Upper lobe of left lung (tissue), 6 donors: Measurements from ENCODE around the gene KBTBD13. TPM values are rescaled to one million over a fixed set of nuclear protein-coding genes. Genes with fewer than 3 reads are reported as not detected.

ENCODE experiments used
- ATAC-seq, 2 donors: fragments of 200-7000 bp; cut with Tn5 transposase; one replicate each; pipeline ENCODE4 v1.9.1; 2022; ENCODE audit warnings: mild to moderate bottlenecking in 2 of 2, moderate library complexity in 2 of 2; ENCODE audit not compliant: low FRiP score in 2 of 2
- DNase-seq, 2 donors: peaks; one replicate each; pipeline ENCODE4 v3.0.0-alpha.2; 2019 to 2020
- H3K27ac ChIP-seq, 4 donors: fragments of 200-600 bp; sonication (generic); one replicate each; pipeline ENCODE4 v1.5.1; 2016 to 2019
- H3K27me3 ChIP-seq, 4 donors: fragments of 200-600 bp; sonication (generic); one replicate each; pipeline ENCODE4 v1.5.1; 2017 to 2019
- H3K36me3 ChIP-seq, 4 donors: fragments of 200-600 bp; sonication (generic); one replicate each; pipeline ENCODE4 v1.5.1; 2016 to 2019
- H3K4me1 ChIP-seq, 4 donors: fragments of 200-600 bp; sonication (generic); one replicate each; pipeline ENCODE4 v1.5.1; 2018 to 2019
- H3K4me3 ChIP-seq, 4 donors: fragments of 200-600 bp; sonication (generic); one replicate each; pipeline ENCODE4 v1.5.1; 2017 to 2019; ENCODE audit warnings: mild to moderate bottlenecking in 2 of 4, moderate library complexity in 1 of 4
- H3K9me3 ChIP-seq, 4 donors: fragments of 200-600 bp; sonication (generic); one replicate each; pipeline ENCODE4 v1.5.1; 2018 to 2019
- EP300 ChIP-seq, 4 donors: sonication (generic); formaldehyde crosslinking; IDR thresholded peaks; one replicate each; pipeline ENCODE4 v1.5.1; 2017; ENCODE audit warnings: antibody characterized with exemption in 4 of 4, control low read depth in 2 of 4
- POLR2A ChIP-seq, 4 donors: fragments of 450-650 bp; IDR thresholded peaks; one replicate each; pipeline ENCODE4 v1.5.1; 2016 to 2017; ENCODE audit warnings: antibody characterized with exemption in 4 of 4, mild to moderate bottlenecking in 2 of 4
- POLR2AphosphoS5 ChIP-seq, 2 donors: sonication (generic); formaldehyde crosslinking; IDR thresholded peaks; one replicate each; pipeline ENCODE4 v1.5.1; 2017; ENCODE audit warnings: antibody characterized with exemption in 2 of 2
- WGBS, 2 donors: methylation state at CpG; one replicate each; pipeline ENCODE4 v1.1.5; 2017 to 2018; 5-methylcytosine and 5-hydroxymethylcytosine counted together
- total RNA-seq, 6 donors: library from RNA; depleted of rRNA in 4 of 6; stranded (reverse); fragments of >200 nt in 4 of 6; gene quantifications; one replicate each; pipeline versions ENCODE4 v1.1.0 to v1.2.1, GENCODE V29; 2016 to 2021
- TF ChIP-seq, protein P1 (sequence below), 6 experiments: fragments of 450-650 bp in 4 of 6; fragments of 200-600 bp in 2 of 6; sonication (generic) in 2 of 6; IDR thresholded peaks; one replicate each; pipeline ENCODE4 v1.5.1; 2016 to 2019; ENCODE audit warnings: antibody characterized with exemption in 6 of 6
- donor health status: DM: no; HTN: no; CAD: no; lungs with moderate emphysema.
- donor health status: DM: no; HTN: yes; CAD: no; lungs with severe emphysema.

KBTBD13 gene
- total RNA-seq, 6 donors from 2014 or later = not detected

DNA sequence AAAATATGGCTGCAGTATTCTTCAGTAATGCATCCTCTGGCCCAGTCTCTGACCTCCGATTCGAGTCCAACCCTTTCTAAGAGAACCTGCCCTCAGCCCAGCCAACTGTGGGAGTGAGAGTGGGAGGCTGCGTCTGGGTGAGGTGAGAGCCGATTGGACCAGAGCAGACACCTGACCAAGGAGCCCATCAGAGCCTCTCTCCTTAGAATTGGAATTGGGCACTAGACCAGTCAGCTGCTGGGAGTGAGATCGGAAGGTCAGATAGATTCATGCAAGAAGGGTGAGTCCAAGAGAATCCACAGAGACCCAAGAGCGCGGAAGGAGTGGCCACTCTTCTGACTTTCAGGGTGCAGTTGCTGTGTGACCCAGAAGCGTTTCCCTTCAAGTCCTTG is 19.0 kb upstream of the KBTBD13 start:
- H3K27me3 ChIP-seq = no peaks in the 10 kb centered on the region
- no peak for TF ChIP-seq EP300 (IDR thresholded peaks at IDR 0.05)
- TF ChIP-seq POLR2AphosphoS5 (IDR thresholded peaks at IDR 0.05) = no peak
- no peak for TF ChIP-seq POLR2A (IDR thresholded peaks at IDR 0.05)
- TF ChIP-seq, protein P1, sequence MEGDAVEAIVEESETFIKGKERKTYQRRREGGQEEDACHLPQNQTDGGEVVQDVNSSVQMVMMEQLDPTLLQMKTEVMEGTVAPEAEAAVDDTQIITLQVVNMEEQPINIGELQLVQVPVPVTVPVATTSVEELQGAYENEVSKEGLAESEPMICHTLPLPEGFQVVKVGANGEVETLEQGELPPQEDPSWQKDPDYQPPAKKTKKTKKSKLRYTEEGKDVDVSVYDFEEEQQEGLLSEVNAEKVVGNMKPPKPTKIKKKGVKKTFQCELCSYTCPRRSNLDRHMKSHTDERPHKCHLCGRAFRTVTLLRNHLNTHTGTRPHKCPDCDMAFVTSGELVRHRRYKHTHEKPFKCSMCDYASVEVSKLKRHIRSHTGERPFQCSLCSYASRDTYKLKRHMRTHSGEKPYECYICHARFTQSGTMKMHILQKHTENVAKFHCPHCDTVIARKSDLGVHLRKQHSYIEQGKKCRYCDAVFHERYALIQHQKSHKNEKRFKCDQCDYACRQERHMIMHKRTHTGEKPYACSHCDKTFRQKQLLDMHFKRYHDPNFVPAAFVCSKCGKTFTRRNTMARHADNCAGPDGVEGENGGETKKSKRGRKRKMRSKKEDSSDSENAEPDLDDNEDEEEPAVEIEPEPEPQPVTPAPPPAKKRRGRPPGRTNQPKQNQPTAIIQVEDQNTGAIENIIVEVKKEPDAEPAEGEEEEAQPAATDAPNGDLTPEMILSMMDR (IDR thresholded peaks at IDR 0.05) = no peak
- H3K36me3 ChIP-seq = peaks cover 0 to 8% (median 1%) of the 10 kb centered on the region in 4 donors
- peaks cover 3 to 13% (median 7%) of the 10 kb centered on the region in 4 donors for H3K4me1 ChIP-seq
- no peak overlapping the region for H3K4me3 ChIP-seq
- ATAC-seq = no peak
- no peak for DNase-seq
- H3K9me3 ChIP-seq = no peaks in the 10 kb centered on the region
- 88 to 97% methylated on average over 8 of the region's 8 CpGs for WGBS, 2 donors
- H3K27ac ChIP-seq = peak overlapping the region in 2 of 4 donors; percentile 8 to 35

DNA sequence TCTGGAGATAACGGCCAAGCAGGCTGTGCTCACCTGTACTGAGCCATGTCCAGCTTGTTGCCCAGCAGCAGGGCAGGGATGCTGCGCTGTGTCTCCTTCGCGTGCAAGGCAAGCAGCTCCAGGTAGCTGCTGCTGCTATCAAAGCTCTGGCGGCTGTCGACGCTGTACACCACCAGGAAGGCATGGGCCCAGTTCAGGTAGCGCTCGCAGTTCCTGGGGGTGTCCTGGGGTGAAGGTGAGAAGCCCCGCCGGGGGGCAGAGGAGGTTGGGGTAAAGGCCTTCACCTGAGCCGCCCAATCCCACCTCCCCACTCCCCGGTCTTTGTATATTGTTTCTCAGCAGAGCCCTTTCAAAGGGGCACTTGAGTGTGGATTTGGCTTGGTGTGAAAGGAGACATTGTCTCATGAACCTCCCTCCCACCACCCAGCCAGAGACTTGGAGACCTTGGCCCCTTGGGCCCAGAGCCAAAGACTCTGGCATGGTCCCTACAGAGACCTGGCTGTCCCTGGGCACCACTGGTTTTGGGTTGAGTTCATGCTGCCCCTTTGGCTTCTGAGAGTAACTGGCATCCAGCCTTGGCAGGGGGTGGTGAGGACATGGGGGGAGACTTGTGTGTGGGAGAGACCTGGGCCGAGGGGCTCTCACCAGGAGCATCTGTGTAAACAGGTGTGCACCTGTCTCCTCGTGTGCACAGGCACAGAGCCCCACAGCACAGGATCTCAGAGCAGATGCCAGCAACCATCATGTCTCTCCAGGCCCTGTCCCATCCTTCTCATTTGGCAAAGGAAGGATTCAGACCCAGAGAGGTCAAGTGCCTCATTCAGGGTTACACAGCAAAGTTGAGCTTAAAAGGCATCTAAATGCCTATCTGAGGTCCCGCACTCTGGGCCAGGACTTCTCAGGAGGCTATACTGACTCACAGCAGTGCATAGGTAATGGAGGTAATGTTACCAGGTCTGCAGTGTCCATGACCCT is 17.9 kb upstream of the KBTBD13 start:
- H3K27me3 ChIP-seq = no peaks in the 10 kb centered on the region
- peak overlapping the region in 3 of 4 donors; percentile 47 to 64 (median 62) for H3K27ac ChIP-seq
- no peak overlapping the region for H3K4me3 ChIP-seq
- peak in 1 of 2 donors; percentile 32 for DNase-seq
- WGBS, 2 donors = 75 to 89% methylated on average over 11 to 16 of the region's 16 CpGs
- TF ChIP-seq, protein P1 (IDR thresholded peaks at IDR 0.05) = no peak
- TF ChIP-seq EP300 (IDR thresholded peaks at IDR 0.05) (no peak), POLR2A (IDR thresholded peaks at IDR 0.05) (no peak), POLR2AphosphoS5 (IDR thresholded peaks at IDR 0.05) (no peak)
- peaks cover 3 to 13% (median 7%) of the 10 kb centered on the region in 4 donors for H3K4me1 ChIP-seq
- no peak for ATAC-seq
- H3K9me3 ChIP-seq = no peaks in the 10 kb centered on the region
- H3K36me3 ChIP-seq = peaks cover 0 to 6% (median 1%) of the 10 kb centered on the region in 4 donors

DNA sequence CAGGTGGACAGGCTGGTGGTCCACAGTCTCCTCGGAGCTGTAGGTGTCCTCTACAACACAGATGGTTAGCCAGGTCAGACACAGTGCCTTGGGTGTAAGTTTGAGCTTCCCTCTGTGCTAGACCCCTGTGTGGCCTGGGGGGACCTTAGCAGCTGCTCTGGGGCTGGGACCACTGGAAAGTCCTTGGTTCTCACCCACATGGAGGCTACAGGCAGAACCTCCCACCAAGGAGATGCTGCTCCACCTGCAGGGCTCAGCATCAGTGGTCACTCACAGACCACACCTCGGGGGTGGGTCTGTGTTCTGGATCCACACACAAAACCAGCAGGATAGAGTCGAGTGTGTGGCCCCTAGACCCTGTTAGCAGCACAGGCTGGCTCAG is 17.2 kb upstream of the KBTBD13 start:
- peaks cover 0 to 6% (median 1%) of the 10 kb centered on the region in 4 donors for H3K36me3 ChIP-seq
- no peaks in the 10 kb centered on the region for H3K27me3 ChIP-seq
- DNase-seq (no peak), ATAC-seq (no peak)
- TF ChIP-seq EP300 (IDR thresholded peaks at IDR 0.05) (no peak), POLR2A (IDR thresholded peaks at IDR 0.05) (no peak), POLR2AphosphoS5 (IDR thresholded peaks at IDR 0.05) (no peak)
- TF ChIP-seq, protein P1 (IDR thresholded peaks at IDR 0.05) = no peak
- H3K9me3 ChIP-seq = no peaks in the 10 kb centered on the region
- no peak overlapping the region for H3K4me3 ChIP-seq
- H3K27ac ChIP-seq = peak overlapping the region in 3 of 4 donors; percentile 47 to 64 (median 62)
- H3K4me1 ChIP-seq = peaks cover 3 to 13% (median 7%) of the 10 kb centered on the region in 4 donors
- 63 to 64% methylated on average over 1 to 2 of the region's 3 CpGs for WGBS, 2 donors

DNA sequence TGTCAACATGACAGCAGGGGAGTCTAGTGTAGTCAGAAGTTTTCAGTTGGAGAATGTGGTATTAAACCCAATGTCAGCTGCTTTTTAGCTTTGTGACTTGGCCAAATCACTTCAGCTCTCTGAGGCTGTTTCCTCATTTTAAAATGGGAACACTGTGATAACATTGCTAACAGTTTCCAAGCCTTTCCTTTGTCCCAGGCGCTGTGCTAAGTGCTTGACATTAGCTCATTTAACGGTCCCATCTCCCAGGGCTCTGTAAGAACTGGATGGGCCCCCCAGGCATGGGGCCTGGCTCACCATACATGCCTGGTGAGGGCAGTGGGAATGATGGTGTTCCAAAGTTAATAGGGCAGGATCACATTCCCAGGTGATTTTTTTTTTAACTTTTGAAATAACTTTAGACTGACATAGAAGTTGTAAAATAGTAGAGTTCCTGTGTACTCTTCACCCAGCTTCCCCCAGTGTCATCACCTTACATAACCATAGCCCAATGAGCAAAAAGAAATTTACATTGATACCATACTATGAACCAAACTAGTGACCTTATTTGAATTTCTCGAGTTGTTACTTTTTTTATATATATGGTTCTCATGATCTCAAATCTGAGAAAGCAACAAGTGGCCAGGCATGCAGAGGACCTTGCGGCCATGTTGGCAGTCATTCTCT is 16.5 kb upstream of the KBTBD13 start:
- no peaks in the 10 kb centered on the region for H3K9me3 ChIP-seq
- H3K27me3 ChIP-seq = no peaks in the 10 kb centered on the region
- peak overlapping the region in 3 of 4 donors; percentile 47 to 64 (median 62) for H3K27ac ChIP-seq
- DNase-seq = no peak
- H3K4me1 ChIP-seq = peaks cover 0 to 6% (median 4%) of the 10 kb centered on the region in 4 donors
- 72 to 73% methylated on average over 4 of the region's 4 CpGs for WGBS, 2 donors
- no peak overlapping the region for H3K4me3 ChIP-seq
- peaks cover 0 to 6% (median 1%) of the 10 kb centered on the region in 4 donors for H3K36me3 ChIP-seq
- ATAC-seq = no peak
- TF ChIP-seq EP300 (IDR thresholded peaks at IDR 0.05) = no peak
- no peak for TF ChIP-seq POLR2A (IDR thresholded peaks at IDR 0.05)
- TF ChIP-seq POLR2AphosphoS5 (IDR thresholded peaks at IDR 0.05) = no peak
- TF ChIP-seq, protein P1 (IDR thresholded peaks at IDR 0.05) = no peak
